ENCODE data around the gene ITPK1.
"Not testable (repeated sequence)": the region's sequence is repeated elsewhere in the genome, so short reads cannot be mapped to it uniquely, and the experiment has no call there.

ITPK1 gene

GRCh38 chr14:93082576-93083001 is 33.1 kb downstream of the ITPK1 start:
- no peak for DNase-seq

GRCh38 chr14:93081876-93082570 is 33.7 kb downstream of the ITPK1 start:
- no peak for DNase-seq

- DNase-seq = no peak
Measured at GRCh38 chr14:93079865-93080403, 35.8 kb downstream of the ITPK1 start.

- DNase-seq = no peak
Measured at GRCh38 chr14:93079321-93079720, 36.4 kb downstream of the ITPK1 start.

GRCh38 chr14:93078870-93079269 is 36.9 kb downstream of the ITPK1 start:
- DNase-seq = no peak

GRCh38 chr14:93076755-93077154 is 39.0 kb downstream of the ITPK1 start:
- DNase-seq = no peak

GRCh38 chr14:93075891-93076290 is 39.8 kb downstream of the ITPK1 start:
- DNase-seq = no peak

- no peak for DNase-seq
Measured at GRCh38 chr14:93073910-93074769, 41.6 kb downstream of the ITPK1 start.

GRCh38 chr14:93073358-93073707 is 42.4 kb downstream of the ITPK1 start:
- DNase-seq = no peak

GRCh38 chr14:93072659-93073357 is 42.9 kb downstream of the ITPK1 start:
- DNase-seq = no peak

GRCh38 chr14:93068711-93069110 is 47.0 kb downstream of the ITPK1 start:
- no peak for DNase-seq

GRCh38 chr14:93067088-93067487 is 48.6 kb downstream of the ITPK1 start:
- DNase-seq = no peak

- DNase-seq = no peak
Measured at GRCh38 chr14:93065272-93065730, 50.4 kb downstream of the ITPK1 start.

GRCh38 chr14:93064411-93065271 is 51.1 kb downstream of the ITPK1 start:
- DNase-seq = no peak

GRCh38 chr14:93063393-93063792 is 52.3 kb downstream of the ITPK1 start:
- no peak for DNase-seq

- DNase-seq = no peak
Measured at GRCh38 chr14:93062890-93063289, 52.8 kb downstream of the ITPK1 start.

GRCh38 chr14:93062013-93062412 is 53.7 kb downstream of the ITPK1 start:
- not testable (repeated sequence) for DNase-seq

- DNase-seq = no peak
Measured at GRCh38 chr14:93061380-93062012, 54.2 kb downstream of the ITPK1 start.

GRCh38 chr14:93060841-93061240 is 54.9 kb downstream of the ITPK1 start:
- DNase-seq = no peak

- no peak for DNase-seq
Measured at GRCh38 chr14:93059917-93060545, 55.7 kb downstream of the ITPK1 start.

- no peak for DNase-seq
Measured at GRCh38 chr14:93059260-93059659, 56.5 kb downstream of the ITPK1 start.
